NCI-H2107 treated with DMSO at 0.1 percent for 48 hours (cell line): ENCODE results near the gene KDELR1.

Experiments used
- DNase-seq: peaks from one replicate; lab custom pipeline; 2025; ENCODE audit not compliant: unreplicated experiment; lab: John Stamatoyannopoulos, UW

KDELR1 gene

DNA sequence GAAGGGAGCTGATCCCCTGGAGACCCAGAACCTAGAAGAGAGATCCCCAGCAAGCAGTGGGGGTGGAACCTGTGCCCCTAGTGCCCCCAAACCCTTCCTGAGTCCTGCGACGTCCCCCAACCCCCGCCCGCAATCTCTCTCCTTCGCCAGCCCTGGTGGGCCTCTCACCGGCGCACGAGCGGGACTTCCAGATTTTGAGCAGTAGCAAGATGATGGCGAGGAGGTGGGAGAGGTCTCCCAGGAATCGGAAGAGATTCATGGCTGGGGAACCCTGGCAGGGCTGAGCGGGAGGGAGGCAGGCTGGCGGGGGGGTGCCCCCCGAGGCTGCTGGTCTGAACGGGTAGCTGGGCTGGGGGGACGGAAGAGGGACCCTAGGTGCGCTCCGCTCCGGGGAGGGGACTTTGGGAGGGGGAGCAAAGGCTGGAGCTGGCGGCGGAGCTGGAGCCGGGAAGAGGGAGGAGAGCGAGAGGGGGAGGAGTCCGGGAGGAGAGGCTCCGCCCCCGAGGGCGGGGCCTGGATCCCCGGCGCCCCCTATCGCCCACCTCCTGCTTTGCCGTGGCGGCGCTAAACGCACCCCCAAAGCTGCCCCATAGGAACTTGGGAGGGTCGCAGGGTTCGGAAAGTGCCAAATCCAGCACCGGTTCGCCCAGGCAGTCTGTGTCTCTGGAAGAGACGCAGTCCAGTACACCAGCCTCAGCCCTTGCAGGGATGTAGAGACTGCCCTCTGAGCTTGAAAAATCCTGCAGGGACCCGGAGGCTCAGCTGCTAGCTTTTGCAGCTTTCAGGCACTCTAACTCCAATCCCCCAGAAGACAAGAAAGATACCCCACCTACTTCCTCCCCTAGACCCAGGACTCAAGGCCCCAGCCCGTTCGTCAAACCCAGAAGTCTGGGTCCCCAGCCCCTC is at the start of gene KDELR1:
Gene KDELR1, minus strand, starts transcription at position 452 of the 906 bp plus-strand sequence. Its CDS starts 193 bp downstream, at position 259.
- no peak for DNase-seq

DNA sequence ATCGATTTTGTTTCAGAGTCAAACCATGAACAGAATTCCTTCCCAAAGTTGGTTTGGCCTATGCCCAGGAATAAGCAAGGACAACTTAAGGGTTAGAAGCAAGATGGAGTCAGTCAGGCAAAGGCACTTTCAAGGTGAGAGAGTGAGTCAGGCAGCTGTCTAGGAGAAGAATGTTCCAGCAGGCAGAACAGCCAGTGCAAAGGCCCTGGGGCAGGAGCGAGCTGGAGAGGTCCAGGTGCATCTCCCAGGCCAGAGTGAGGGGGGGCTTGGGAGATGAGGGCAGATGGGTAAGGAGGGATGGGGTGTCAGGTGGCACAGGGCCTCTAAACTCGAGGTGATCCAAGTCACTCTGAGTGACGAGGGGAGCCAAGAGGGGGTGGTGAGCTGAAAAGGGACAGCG is 45.2 kb upstream of the KDELR1 start:
- DNase-seq, result no peak

DNA sequence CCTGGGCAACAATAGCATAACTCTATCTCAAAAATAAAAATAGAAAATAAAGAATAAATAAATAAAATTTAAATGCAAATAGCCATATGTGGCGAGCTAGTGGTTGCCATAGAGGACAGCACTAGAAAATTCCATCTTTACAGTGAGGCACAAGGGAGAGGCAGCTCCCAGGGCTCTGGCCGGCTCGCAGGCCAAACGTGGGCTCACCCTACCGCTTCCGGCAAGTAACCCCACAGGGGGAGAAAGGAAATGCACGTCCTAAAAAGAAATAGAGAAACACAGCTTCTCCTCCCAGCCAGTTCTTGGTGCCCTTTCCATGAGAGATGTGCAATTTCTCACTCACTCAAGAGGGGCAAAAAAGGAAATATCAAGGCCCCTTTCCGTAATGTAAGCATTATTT is 42.0 kb upstream of the KDELR1 start:
- DNase-seq, result no peak

DNA sequence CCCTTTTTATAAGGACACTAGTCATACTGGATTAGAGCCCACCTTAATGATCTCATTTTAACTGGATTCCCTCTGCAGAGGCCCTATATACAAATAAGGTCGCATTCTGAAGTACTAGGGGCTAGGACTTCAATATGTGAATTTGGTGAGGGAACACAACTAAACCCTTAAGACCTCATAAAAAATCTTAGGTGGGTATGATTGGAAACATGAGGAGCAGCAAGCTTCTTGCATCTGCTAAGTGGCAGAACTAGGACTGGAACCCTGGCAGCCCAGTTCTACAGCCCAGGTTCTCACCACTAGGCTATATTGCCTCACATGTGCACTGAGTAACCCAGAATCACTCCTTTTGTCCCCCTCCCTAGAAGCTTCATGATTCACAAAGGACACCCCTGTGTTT is 37.3 kb upstream of the KDELR1 start:
- DNase-seq, result no peak

DNA sequence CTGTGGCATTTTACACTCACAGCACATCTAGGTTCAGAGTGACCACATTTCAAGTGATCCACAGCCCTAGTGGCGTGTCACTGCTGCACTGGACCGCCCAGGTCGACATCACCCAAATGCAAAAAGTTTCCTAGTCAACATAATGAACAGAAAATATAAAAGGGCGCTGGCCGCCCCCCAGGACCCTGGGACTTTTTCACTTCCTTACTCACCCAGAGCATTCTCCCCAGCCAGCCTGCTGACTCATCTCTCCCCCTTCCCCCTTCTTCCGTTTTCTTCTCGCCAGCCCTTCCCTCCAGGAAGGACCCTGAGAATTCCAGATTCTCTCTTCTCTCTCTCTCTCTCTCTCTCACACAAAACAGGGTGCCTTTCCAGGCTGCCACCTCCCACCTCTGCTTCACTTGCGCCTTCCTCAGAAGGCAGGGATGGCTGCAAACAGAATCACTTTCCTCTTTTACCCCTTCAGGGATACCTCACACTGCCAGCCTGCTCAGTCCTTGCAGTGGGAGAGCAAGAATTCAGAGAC is 33.4 kb upstream of the KDELR1 start:
- DNase-seq, result no peak

DNA sequence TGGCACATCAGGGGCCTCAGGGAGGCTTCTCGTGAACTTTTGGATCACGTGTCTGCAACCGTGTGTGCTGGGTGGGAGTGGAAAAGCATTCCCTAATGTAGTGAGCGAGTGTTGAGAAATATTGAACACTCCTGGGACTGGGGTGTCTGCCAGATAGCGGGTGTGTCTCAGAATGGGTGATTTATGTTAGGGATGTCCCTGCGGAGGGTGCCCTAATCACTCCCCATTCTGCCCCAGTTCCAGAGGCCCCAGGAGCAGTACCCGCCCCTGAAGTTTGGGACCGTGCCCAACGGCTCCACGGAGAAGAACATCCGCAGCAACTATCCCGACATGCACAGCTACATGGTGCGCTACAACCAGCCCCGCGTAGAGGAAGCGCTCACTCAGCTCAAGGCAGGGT is 30.2 kb upstream of the KDELR1 start:
- no peak for DNase-seq

DNA sequence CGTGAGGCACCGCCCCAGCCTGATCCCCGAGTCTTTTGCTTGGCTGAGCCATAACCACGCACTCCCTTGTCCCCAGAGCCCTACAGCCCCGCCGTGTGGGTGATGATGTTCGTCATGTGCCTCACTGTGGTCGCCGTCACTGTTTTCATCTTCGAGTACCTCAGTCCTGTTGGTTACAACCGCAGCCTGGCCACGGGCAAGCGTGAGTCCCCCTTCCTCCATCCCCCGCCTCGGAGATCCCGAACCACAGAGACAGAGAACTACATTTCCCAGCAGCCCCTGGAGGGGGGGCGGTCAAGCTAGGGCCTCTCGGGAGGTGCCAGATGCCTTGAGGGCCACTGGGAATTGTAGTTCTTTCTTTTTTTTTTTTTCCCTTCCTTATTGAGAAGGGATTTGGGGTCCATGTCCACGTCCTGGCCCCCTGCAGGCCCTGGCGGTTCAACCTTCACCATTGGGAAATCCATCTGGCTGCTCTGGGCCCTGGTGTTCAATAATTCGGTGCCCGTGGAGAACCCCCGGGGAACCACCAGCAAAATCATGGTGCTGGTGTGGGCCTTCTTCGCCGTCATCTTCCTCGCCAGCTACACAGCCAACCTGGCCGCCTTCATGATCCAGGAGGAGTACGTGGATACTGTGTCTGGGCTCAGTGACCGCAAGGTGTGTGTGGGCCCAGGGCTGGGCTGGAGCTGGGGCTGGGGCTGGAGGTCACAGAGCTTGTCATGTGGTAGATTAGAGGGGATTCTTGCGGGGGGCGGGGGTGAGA is 28.0 kb upstream of the KDELR1 start:
- no peak for DNase-seq

DNA sequence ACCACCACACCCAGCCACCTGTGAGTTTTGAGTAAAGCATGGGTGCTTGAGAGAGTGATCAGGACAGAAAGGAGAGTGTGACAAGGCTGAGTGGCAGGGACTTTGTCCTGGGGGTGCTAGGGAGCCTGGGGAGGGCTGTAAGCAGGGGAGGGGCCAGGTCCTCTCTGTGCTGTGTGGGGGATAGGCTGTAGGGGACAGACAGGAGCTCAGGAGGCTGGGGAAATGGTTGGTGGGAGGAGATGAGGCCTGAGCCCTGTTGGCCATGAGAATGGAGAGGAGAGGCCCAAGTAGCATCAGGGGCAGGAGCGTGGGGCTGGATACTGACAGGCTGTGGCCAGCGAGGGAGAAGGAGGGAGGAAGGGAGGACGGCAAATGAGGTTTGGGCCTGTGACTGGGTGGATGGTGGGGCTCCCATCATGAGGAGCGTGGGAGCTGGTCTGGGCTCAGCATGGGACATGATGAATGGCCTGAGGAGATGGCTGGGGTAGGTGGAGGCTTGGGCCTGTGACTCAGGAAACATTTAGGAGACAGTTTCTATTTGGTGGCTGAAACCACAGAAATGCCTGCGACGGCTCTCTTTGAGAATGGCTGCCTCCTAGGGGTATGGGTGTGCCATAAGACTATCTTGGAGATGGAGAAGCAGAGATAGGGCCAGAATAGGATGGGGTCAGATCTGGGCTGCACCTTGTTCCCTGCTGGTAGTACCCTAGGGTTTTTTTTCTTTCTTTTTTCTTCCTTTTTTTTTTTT is 27.1 kb upstream of the KDELR1 start:
- no peak for DNase-seq

DNA sequence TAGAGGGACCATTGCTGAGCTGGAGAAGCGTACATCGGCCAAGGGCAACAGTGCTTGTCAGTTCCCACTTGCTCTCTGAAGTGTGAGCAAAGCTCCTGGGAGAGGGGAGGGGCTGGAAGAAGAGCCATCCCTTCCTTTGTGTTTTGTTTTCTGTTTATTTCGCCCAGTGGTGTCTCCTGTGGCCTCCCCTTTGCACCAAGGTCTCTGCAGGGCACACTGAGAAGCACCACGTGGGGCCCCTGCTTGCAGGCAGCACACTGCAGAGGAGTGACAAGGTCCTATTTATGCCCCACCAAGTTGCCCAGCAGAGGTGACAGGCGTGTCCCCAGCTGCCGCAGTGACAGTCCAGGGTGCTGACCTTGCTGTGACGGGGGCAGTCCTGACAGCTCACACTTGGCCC is 26.1 kb upstream of the KDELR1 start:
- DNase-seq, result no peak

DNA sequence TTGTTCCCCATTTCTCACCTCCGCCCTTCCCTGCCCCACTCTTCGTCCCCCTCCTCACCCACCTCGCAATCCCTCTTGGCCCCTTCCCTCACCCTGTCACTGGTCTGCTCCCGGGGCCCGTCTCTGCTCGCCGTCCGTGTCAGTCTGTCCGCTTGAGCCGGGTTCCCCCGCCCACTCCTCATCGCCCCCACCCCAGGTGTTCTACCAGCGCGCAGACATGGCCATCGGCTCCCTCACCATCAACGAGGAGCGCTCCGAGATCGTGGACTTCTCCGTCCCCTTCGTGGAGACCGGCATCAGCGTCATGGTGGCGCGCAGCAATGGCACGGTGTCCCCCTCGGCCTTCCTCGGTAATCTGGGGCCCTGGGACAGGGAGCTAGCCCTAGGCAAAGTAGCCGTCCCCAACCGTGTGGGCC is 24.5 kb upstream of the KDELR1 start:
- no peak for DNase-seq

DNA sequence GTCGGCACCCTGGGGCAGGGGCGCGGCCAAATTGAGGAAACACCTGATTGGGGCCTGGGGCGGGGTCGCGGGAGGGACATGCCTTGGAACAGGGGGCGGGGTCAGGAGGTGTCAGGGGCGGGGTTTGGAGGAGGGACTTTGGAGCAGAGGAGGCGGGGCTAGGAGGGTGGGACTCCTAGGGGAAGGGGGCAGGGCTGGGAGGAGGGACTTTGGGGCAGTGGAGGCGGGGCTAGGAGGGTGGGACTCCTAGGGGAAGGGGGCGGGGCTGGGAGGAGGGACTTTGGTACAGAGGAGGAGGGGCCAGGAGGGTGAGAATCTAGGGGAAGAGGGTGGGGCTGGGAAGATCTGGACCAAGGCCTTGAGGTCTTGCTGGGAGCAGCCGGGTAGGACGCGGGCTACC is 24.0 kb upstream of the KDELR1 start:
- DNase-seq, result no peak

DNA sequence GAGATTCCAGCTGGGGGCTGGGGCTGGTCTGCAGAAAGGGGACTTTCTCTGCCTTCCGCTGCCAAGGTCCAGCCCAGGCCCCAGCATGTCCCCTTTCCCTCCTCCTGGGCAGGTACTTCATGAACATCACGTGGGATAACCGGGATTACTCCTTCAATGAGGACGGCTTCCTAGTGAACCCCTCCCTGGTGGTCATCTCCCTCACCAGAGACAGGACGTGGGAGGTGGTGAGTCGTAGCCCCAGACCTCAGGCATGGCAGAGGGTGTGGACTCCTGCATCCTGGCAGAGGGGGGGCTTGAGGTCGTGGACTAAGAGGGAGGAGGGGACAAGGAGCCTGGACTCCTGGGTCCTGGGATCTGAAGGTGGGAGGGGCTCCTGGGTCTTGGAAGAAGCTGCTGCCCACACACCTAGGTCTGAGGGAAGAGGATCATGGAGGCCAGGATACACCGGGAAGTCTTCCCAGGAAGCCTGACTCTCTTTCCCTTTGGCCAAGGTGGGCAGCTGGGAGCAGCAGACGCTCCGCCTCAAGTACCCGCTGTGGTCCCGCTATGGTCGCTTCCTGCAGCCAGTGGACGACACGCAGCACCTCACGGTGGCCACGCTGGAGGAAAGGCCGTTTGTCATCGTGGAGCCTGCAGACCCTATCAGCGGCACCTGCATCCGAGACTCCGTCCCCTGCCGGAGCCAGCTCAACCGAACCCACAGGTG is 22.7 kb upstream of the KDELR1 start:
- DNase-seq, result no peak

DNA sequence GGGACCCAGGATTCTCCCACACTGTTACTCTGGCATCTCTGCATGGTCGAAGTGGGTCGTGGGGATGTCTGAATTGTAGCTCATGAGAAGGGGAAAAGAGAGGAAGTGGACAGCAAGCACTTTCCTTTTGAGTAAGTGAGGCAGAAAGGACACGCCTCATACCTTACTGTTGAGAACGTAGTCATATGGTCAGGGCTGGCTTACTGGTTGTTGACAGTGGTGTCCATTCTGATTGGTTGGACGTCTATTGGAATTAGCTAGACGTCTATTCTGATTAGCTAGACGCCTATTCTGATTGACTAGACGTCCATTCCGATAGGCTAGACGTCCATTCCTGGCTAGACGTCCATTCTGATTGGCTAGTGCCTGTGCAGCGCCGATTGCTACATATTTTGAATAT is 14.5 kb upstream of the KDELR1 start:
- DNase-seq, result no peak

DNA sequence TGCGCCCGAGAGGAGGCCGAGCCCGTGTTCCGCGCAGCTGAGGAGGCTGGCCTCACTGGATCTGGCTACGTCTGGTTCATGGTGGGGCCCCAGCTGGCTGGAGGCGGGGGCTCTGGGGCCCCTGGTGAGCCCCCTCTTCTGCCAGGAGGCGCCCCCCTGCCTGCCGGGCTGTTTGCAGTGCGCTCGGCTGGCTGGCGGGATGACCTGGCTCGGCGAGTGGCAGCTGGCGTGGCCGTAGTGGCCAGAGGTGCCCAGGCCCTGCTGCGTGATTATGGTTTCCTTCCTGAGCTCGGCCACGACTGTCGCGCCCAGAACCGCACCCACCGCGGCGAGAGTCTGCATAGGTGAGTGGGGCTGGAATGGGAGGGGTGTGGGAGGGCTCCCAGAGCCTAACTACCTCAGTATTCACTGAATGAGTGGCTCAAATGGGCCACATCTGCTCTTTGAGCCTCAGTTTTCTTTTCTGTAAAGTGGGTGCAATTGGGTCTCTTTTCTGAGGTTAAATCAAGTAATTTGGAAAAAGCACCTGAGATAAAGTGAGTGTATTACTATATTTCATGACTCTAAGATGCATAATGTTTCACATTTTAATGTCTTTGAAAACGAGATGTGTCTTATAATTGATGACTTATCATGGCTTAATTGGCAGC is 13.8 kb upstream of the KDELR1 start:
- DNase-seq, result no peak

DNA sequence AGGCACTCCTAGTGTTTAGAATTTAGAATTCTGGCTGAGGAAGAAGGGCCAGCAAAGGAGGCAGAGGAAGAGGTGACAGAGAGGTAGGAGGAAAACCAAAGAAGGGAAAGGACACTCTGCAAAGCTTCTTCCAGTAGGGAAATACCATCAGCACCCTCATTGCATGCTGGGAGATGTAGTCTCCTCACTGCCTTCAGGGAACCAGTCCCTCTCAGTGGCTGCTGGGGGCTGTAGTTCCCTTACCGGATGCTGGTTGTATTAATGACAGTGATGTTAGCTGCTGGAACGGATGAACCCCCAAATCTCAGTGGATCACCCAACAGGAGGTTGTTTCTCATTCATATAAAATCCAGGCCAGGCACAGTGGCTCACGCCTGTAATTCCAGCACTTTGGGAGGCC is 12.3 kb upstream of the KDELR1 start:
- DNase-seq, result no peak

DNA sequence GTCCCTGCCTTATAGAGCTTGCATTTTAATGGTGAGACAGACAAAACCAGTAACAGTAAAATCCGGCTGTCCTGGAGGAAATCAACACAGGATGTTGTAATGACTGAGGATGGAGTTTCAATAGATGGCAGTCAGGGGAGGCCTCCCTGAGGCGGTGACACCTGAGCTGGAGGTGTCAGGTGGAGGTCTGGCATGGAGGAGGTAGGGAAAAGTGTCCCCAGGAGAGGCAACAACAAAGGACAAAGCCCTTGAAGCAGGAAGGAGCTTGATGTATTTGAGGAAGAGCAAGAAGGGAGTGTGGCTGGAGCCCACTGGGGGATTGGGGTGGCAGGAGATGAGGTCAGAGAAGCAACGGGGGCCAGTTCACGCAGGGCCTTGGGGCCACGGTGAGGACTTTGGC is 9.9 kb upstream of the KDELR1 start:
- DNase-seq, result peak; percentile 37

DNA sequence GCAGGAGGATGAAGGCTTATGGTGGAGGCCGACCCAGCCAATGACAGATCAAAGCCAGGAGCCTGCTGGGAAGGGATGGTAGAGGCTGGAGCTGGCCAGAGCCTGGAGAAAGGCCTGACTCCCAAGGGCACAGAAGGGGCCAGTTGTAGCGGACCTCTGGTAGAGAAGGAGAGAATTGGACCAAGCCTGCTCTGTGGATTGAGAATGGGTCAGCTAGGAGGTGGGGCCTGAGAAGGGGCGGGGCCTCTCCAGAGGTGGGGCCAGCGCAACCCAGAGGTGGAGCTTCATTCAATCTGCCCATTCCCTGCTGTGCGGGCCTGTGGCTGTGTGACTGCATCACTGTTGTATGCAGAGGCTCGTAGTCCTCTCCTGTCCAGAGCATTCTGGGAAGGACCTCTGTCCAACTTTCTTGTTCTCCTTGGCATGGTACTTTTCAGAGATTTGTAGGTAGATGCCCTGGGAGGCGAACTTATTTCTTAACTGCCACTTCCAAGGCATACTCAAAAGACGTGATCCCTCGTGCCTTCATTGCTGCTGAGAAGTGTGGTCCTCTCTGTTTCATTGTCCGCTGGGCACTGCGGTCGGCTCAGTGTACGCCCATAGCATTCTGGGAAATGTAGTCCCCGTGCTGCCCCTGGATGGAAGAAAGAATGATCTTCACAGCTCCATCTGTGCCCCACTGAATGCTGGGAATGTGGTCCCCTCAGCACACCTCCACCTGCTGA is 8.8 kb upstream of the KDELR1 start:
- DNase-seq, result peak; percentile 50

DNA sequence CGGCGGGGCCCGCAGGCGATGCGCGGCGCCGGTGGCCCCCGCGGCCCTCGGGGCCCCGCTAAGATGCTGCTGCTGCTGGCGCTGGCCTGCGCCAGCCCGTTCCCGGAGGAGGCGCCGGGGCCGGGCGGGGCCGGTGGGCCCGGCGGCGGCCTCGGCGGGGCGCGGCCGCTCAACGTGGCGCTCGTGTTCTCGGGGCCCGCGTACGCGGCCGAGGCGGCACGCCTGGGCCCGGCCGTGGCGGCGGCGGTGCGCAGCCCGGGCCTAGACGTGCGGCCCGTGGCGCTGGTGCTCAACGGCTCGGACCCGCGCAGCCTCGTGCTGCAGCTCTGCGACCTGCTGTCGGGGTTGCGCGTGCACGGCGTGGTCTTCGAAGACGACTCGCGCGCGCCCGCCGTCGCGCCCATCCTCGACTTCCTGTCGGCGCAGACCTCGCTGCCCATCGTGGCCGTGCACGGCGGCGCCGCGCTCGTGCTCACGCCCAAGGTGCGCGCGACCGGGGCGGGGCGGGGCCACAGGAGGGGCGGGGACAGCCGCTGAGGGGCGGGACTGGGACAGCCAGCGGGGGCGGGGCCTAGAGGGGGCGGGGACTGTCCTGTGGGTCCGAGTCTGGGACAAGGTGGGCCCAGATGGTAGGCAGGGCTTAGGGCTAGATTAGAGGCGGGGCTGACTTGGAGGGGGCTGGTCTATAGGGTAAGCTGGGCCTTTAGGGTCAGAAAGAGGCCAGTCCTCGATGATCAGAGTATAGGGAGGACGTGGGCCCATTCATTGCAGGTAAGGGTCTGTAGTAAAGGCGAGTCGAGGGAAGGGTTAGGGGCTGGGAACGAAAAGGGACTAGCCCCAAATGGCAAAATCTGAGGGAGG is 7.3 kb upstream of the KDELR1 start:
- no peak for DNase-seq

DNA sequence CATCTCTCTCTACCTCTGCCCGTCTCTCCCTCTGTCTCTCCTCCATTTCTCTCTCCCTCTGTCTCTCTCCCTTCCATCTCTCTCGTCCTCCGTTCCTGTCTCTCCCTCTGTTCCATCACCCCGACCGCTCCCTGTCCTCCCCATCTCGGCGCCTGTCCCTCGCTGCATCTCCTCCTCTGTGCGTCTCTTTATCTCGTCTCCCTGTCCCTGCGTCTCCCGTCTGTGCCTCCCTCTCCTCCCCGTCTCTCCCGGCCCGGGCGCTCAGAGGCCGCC is 6.7 kb upstream of the KDELR1 start:
- no peak for DNase-seq
